GM18517 (cell line): ENCODE data around the gene WNT16.

ENCODE experiments used
- ATAC-seq: cut with Tn5 transposase; IDR thresholded peaks from one replicate; pipeline ENCODE4 v1.9.1; 2021; ENCODE audit warnings: mild to moderate bottlenecking, moderate library complexity; ENCODE audit not compliant: unreplicated experiment

The WNT16 gene

GRCh38 chr7:121305109-121305508 is 23.7 kb upstream of the WNT16 start:
- ATAC-seq: no peak

GRCh38 chr7:121306565-121306964 is 22.2 kb upstream of the WNT16 start:
- ATAC-seq: no peak

- no peak for ATAC-seq
Measured at GRCh38 chr7:121307021-121307574, 21.7 kb upstream of the WNT16 start.

DNA sequence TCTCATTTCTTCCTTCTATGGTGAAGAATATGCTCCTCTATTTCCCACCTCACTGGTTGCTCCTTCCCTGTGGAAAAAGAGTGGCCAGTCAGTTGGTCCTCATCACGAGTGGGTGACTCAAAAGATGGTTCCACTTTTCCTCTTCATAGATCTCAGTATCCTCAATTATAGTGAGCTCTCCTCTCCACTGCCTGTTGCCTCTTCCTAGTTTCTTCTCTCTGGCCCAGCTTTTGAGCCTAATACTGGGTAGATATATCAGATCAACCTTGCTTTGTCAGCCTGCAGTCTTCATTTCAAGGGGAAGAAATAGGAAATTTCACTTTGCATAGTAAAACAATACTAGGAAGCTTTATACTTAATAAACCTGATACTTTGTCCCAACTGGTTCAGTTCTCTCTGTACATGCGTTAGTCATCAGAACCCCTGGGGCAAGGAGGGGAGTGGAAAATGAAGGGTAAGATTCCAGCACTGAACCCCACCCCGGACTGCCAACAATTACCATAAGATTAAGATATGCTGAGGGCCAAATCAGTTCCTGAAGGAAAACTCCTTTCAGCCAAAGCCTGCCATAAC is 15.5 kb upstream of the WNT16 start:
- no peak for ATAC-seq

DNA sequence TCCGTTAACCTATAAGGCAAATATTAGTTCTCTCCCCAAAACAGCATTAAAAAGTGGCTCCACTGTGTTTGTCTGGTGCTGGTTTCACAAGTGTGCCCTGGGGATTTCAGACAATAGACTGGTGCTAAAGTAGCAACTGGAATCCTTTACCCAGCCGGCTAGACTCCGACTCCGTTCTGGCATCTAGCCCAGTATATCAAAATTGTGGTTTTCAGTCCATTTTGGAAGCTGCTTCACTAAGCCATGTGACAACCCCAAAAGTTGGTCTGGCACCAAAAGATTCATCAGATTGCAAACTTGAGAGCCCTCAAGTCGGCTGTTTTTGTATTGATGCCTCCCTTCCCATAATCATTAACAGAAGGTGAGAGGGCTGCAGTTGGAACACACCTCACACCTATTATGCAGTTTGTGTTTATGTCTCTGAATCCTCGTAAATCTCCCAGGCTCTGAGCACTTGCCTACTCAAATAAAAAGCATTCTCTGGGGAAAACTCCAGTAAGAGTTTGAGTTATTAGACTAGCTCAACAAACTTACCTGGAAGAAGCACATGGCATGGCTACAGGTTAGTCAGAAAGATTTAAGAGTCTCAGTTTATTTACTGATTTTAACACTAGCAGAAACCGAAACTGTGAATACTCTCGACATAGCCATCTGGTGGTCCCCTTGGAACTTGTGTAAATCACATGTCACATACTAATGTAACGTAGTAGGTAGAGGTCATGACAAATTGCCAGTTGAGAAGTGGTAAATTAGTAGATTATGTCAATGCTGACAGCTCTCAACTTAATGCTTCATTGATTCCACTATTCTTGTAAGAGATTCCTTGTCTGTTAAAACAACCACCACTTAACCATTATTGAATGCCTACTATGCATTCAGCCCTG is 14.8 kb upstream of the WNT16 start:
- peak; percentile 97 for ATAC-seq

DNA sequence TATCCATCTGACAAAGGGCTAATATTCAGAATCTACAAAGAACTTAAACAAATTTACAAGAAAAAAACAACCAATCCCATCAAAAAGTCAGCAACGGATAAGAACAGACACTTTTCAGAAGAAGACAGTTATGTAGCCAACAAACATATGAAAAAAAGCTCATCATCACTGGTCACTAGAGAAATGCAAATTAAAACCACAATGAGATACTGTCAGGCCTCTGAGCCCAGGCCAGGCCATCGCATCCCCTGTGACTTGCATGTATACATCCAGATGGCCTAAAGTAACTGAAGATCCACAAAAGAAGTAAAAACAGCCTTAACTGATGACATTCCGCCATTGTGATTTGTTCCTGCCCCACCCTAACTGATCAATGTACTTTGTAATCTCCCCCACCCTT is 13.6 kb upstream of the WNT16 start:
- peak; percentile 39 for ATAC-seq

DNA sequence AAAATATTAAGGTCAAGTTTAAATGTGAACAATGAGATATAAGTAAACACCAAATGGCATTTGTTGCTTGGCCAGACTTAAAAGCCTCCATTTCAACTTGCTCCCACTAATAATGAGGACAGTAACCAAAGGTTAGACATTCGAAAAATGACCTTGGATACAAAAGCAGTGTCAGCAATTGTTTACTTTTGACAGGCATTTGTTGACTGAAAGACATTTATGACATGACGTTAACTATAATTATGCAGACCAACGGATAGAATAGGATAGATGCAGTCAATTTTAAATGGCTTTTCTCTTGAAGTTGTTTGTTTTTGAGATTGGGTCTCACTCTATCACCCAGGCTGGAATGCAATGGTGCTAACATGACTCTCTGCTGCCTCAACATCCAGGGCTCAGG is 6.3 kb upstream of the WNT16 start:
- ATAC-seq: no peak

GRCh38 chr7:121323515-121324302 is 5.1 kb upstream of the WNT16 start:
- ATAC-seq: no peak

DNA sequence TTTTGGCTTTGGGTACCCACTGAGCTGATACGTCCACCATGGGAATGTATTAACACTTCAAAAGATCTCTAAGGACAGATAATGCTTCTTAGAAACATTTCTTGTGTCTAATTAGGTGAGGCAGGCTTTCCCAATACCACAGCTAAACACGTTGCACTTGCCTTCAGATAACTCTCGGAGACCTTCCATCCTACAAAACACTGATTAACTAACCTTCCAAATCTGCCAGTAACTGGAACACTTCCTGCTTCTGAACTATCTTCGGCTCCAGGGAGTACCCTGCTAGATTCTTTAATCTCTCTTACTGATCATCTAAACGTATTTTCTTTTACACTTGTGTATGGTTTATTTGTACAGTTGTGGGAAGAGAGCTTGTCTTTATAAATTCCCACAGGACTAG is 1.1 kb upstream of the WNT16 start:
- no peak for ATAC-seq

- peak; percentile 58 for ATAC-seq
Measured at GRCh38 chr7:121329191-121330052, 622 bp downstream of the WNT16 start.

DNA sequence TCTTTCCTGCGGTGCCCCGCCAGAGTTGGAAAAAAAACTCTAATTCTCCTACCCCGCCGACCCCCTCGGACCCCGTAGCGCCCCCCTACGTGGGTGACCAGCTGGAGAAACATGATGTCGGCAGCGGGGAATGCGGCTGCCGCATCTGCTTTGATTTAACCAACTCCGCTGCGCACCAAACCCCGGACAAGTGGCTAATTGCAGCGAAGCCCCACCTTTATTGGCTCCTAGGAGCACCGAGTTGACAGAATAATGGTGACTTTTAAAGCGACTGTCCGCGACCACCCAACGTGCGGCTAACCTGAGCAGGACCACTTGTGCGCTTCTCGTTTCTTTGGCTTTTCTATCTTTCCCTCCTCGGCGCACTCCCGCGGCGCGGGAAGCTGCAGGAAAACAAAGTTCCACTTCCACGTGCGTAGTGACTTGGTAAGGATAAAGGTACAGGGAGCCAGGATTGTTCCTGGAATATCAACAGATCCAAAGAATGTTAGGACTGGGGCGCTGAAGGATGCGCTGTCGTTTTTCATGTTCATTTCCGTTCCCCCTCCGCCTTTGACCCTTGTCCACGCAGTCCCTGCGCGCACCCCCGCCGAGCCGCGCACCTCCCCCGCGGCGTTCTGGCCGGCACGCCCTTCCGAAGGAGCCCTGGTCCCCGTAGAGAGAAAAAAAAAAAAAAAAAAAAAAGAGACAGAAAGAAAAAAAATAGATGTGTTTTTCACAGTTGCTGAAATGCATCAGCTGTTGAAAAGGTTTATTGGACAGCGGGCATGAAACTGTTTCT is 1.4 kb downstream of the WNT16 start:
- peak; percentile 32 for ATAC-seq

GRCh38 chr7:121331048-121331447 is 2.2 kb downstream of the WNT16 start:
- ATAC-seq: no peak

DNA sequence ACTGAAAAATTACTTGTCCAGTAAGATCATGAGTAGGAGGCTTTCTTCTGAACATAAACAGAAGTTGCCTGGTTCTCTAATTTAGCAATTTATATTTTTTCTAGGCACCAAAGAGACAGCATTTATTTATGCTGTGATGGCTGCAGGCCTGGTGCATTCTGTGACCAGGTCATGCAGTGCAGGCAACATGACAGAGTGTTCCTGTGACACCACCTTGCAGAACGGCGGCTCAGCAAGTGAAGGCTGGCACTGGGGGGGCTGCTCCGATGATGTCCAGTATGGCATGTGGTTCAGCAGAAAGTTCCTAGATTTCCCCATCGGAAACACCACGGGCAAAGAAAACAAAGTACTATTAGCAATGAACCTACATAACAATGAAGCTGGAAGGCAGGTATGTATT is 2.8 kb downstream of the WNT16 start:
- ATAC-seq: no peak

DNA sequence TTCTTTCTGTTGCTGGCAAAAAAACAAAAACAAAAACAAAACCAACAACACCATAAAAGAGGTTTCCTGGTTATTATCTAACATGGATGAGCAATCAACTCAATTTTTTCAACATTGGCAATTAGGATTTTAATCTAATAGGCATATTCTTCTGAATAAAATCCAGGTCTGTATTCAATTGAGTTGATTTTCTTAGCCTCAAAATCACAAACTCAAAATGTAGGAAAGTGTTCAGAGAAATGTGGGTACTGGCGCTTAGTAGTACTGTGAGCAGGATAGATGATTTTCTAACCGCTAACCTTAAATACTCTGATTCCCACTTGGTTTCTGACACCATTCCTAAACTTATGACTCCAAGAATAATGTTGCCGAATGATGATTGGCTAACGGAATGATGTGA is 5.6 kb downstream of the WNT16 start:
- no peak for ATAC-seq

DNA sequence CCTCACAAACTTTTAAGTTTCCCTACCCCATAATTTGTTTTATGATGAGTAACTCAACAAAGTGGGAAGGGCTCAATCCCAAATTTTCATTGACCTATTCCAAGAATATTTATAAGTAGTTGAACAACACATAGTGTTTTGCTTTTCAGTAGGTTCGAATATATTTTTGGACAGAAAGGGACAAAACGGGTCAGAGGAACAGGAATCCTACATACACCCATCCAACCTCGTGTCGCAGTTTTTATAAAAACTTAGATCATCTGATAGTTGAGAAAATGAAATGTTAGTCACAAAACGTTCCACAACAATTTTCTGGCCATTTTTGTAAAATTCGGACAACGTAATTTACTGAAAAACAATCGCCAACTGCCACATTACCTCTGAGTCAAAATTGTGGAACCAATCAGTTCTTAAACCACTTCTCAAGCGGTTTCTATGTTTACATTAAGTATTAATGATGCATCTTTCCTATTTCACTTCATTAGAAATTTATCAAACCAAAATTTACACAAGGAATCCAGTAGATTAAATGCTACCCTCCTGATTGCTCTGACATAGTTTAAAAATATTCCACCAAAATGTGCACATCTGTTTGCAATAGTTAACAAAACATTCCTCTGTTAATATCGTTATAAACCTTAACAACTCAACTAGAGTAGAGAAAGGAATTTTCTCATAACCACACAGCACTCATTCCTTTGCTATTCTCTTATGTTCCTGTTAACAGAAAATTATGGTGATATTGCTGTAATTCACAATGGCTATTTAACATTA is 6.3 kb downstream of the WNT16 start:
- no peak for ATAC-seq

GRCh38 chr7:121336579-121336978 is 7.8 kb downstream of the WNT16 start:
- ATAC-seq: no peak

DNA sequence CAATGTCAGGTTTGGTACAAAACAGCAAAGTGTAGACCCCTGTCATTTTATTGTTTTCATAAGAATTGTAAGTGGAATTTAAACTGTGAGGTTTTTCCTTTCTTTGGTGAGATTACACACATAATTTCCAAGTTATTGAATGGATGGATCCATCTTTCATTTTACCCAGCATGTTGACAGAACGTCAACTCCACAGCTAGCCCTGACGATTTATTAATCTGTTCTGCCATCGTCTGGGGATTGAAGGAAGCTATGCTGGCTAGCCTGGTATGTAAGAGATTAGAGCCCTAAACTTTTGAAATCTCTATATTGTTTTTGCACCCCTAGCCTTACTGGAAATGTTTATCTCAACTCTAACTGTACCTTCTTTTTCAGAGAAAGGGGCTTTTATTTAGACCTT is 8.6 kb downstream of the WNT16 start:
- ATAC-seq: no peak

DNA sequence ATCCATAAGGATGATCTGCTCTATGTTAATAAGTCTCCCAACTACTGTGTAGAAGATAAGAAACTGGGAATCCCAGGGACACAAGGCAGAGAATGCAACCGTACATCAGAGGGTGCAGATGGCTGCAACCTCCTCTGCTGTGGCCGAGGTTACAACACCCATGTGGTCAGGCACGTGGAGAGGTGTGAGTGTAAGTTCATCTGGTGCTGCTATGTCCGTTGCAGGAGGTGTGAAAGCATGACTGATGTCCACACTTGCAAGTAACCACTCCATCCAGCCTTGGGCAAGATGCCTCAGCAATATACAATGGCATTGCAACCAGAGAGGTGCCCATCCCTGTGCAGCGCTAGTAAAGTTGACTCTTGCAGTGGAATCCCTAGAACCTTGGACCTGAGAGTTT is 10.3 kb downstream of the WNT16 start:
- no peak for ATAC-seq

DNA sequence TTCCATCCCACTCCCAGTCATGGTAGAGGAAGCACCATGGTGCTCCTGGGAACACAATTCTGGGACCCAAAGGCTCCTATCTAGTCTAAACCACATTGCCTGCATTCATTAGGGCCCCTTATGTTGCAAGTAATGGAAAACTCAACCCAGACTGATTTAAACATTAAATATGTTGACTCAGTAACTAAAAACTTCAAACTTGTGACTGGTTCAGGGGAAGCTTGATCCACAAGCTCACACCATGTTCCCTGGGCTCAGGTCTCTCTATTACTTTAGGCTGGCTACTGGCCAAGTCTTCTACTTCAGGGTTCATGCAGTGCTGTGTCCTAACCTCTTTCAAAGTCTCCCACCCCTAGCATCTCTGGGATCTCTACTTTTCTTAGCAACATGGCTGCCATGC is 13.1 kb downstream of the WNT16 start:
- ATAC-seq: no peak
